Measurements from ENCODE around the gene MSRB1.

MSRB1 gene

GRCh38 chr16:1942810-1943726 lies at the start of gene MSRB1:
Gene MSRB1, minus strand, starts transcription at chr16:1943199. Its CDS starts 43 bp downstream, at chr16:1943156.
- peak; percentile 99 for DNase-seq

- peak; percentile 92 for DNase-seq
These were observed 49.1 kb upstream of the MSRB1 start for GRCh38 chr16:1991948-1992703.

DNA sequence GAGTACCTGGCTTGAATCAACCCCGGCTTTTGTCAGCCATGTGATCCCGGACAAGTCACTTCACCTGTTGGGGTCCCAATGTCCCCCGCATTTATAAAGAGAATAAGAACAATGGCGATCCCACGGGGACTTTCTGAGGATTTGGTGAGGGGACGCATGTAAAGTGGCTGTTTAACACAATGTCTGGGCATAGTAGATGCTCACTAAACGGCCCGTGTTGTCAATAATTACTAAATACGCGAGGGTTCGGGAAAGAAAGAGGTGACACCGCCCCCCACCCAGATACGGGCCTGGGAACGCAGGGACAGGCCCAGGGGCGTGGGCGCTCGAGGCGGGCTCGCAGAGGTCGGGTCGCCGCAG lies 48.6 kb upstream of the MSRB1 start:
- no peak for DNase-seq

DNA sequence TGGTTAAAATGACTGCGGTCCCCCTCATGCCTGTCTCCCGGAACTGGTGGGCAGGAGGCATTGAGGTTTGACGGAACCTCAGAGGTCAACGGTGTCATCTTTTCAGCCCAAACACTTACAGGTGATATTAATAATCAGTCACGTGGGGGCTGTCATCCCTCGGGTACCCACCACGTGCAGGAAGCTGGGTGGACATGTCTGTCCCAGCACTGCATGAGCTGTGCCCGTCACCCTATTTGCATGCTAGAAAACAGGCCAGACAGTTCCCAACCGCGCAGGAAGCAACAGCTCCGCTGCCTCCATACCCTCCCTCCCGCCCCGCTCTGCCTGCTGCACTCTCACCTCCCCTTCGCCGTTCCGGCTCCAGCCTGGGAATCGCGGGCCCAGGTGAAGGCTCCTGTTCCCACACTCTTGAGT lies 48.1 kb upstream of the MSRB1 start:
- DNase-seq: no peak

DNA sequence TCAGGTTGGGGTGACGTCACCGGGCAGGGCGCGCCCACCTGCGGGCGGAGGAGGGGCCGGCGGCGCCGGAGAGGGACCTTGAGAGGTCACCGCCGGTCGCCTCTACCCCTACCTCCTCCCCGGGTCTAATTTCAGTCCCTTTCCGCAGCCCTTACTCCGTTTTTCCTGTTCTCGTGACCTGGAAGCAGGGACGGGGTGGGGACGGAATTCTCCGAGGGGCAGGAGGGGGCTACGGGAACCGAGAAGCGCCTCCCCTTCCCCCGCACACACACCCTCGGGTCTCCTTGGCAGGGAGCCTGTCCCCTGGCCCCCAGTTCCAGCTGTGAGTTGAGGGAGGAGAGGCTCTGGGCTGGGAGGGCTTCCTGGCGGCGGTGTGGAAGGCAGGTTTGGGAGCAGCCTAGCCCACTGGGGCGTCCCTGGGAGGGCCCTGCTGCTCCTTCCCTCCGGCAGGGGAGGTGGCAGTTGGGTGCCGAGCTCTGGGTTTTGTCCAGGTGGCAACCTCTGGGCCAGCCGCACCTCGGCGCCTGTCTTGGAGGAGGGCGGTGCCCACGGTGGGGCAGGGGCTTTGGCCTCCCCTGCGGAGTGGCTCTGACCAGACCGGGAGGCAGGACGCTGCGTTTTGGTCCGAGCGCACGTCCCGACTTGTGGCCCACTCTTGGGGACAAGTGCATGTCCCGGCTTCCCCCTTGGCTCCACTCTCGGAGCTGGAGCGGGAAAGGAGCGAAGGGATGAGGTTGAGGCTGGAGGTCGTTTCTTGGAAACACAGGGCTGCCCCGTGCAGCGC lies 47.5 kb upstream of the MSRB1 start:
- DNase-seq: no peak

DNA sequence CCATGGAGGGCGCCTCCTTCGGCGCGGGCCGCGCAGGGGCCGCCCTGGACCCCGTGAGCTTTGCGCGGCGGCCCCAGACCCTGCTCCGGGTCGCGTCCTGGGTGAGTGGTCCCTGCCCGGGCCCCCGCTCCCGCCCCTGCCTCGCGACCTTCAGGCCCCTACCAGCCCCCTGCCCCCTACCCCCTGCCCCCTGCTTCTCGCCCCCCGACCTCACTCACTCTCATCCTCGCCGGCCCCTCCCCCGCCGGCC lies 47.0 kb upstream of the MSRB1 start:
- DNase-seq: no peak

DNA sequence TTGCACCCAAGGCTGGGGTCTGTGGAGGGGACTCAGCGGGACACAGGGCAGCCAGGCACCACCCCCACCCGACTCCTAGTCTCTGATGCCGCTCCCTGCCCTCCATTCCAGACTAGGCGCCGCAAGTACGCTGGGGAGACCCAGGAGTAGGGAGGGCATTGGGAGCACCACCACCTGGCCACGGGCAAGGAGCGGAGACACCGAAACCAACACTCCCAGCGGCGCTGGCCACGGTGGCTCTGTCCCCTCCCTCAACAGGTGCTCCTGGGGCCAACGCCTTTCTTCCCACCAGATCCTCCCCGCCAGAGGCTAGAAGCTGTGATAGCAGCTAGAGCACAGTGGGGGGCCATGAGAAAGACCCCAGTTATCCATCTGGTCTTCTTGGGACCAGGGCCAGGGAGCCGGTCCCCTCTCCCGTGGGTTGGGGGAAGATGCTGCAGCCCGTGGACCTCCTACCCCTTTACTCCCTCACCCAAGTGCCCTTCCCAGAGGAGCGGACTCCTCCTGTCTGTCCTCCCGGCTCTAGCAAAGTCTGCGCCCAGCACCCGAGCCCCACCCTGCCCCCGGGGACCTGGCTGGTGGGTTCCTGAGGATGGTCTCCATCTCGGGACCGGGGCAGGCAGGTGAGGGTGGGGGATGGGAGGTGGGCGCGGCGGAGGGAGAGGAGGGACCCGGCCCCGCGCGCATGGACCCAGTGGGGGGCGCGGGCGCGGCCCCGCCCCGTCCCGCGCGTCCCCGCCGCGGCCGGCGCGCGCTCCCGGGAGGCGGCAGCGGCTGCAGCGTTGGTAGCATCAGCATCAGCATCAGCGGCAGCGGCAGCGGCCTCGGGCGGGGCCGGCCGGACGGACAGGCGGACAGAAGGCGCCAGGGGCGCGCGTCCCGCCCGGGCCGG lies 46.5 kb upstream of the MSRB1 start, which contains the start of gene SYNGR3:
SYNGR3 (plus strand) TSS at position 762 of the 892 bp plus-strand sequence. CDS start 133 bp downstream, outside the sequence.
- DNase-seq: no peak

- no peak for DNase-seq
These were observed 44.2 kb upstream of the MSRB1 start for GRCh38 chr16:1987198-1987597.

GRCh38 chr16:1985466-1986150 lies 42.6 kb upstream of the MSRB1 start:
- no peak for DNase-seq

DNA sequence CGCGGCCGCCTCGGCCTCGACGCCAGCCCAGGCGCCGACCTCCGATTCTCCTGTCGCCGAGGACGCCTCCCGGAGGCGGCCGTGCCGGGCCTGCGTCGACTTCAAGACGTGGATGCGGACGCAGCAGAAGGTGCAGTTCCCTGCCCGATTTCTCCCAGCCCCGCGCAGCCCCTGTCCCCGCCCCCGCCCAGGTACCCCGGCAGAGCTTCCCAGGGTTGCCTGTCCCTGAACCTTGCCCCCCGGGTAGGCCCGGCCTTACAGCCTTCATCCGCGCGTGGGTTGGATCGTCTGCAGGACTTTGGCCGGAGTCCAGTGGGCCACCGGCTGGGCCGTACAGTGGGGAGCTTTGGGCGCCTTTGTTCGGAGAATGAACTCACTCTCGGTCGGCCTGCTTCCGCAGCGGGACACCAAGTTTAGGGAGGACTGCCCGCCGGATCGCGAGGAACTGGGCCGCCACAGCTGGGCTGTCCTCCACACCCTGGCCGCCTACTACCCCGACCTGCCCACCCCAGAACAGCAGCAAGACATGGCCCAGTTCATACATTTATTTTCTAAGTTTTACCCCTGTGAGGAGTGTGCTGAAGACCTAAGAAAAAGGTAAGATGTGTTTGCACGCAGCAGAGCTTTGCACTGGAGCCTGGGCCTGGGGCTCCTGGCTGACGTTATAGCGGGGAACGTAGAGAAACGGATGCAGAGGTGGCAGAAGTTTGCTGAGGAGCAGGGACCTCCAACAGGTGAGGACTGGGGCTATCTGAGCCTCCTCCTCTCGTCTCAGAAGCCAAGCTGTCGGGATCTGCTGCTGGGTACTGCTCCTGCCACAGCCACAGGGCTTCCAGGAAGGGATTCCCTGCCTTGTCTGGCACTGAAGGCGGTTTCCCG lies 41.6 kb upstream of the MSRB1 start:
- DNase-seq: peak; percentile 6

GRCh38 chr16:1983544-1984346 lies 40.7 kb upstream of the MSRB1 start, which contains the start of gene GFER:
Gene GFER, plus strand, starts transcription at chr16:1984193. Its CDS starts 26 bp downstream, at chr16:1984219.
- DNase-seq: peak; percentile 89

GRCh38 chr16:1982991-1983543 lies 40.1 kb upstream of the MSRB1 start:
- no peak for DNase-seq

GRCh38 chr16:1982013-1982433 lies 39.0 kb upstream of the MSRB1 start:
- no peak for DNase-seq

DNA sequence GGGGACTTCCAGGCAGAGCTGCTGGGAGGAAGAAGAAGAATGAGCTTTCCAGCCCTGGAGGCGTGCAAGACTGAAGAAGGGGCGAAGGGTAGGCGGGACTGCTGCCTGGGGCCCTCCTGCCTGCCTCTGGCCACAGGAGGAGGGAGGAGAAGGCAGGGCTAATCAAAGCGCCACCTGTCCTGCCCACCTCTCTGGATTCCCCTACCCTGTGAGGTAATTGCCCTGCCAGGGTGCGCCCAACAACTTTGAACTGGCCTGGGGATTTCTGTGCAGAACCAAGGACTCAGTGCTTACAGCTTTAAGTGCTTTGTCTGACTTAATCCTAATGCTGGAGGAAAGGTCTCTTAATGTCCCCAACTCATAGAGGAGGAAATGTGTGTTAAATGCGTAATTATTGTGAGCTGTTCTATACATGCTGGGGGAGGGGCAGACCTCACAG lies 38.4 kb upstream of the MSRB1 start, which contains the start of gene NOXO1:
NOXO1 (minus strand) TSS at position 72 of the 439 bp plus-strand sequence. CDS start 290 bp downstream, outside the sequence.
- DNase-seq: no peak

- no peak for DNase-seq
These were observed 37.7 kb upstream of the MSRB1 start for GRCh38 chr16:1980770-1981087.

DNA sequence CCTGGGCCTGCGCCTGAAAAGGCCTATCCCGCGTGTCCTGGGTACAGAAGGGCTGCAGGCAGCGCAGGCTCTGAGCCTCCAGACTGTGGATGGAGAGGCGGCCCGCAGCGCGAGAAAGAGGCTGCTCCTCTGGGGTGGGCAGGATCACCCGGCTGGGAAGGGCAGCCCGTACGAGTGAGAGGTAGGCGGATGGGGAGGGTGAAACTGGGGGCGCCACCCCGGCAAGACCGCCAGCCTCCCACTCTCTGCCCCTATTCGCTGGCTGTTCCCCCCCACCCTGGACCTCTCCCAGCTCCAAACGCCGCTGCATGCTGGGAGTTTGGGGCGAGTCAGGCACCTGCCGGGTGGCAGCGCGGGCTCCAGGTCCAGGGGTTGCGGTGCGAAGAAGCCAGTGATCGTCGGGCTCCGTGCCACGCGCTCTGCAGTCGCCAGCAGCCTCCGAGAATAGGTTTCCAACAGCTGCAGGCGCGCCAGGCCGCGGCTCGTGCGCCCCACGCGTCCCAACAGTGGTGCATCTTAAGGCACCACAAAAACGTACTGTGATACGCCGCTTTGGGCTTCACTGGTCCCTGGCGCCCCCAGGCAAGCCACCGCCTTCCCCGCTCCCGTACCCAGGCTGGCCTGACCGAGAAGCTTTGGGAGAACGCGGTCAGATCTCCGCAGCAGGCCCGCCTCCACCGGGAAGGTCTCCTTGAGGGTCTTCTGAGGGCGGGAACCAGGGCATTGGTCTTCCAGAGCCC lies 37.2 kb upstream of the MSRB1 start:
- no peak for DNase-seq

DNA sequence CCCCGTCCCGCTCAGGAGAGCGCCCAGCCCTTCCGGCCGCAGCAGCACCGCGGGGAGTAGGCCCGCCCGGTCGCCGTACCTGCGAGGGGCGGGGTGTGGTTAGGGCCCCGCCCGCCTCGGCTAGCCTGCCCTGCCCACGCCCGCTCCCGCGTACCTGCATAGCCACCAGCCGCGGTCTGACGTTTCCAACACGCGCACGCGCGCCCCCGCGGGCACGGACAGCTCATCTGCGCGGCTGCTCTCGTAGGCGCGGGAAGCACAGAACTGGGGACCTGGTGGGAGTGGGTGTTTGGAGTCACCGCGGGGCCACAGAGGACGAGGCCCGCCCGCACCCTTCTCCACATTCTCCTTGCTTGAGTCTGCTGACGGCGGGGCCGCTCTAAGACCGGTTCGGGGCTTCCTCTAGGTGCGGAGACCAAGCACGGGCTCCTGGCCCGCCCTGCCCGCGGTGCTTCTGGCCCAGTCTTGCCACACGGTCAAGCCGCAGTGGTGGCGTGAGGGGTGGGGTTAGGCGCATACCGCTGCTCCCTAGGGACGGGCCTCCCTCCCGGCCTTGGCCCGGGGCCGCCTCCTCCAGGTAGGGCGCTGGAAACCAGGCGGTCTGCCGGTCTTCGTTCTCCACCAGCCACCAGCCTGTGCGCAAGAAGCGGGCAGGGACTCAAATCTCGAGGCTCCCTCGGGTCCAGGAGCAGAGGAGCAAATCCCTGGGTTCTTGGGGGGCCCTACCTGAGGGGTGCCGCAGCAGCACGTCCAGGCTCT lies 36.5 kb upstream of the MSRB1 start:
- no peak for DNase-seq

Measured in fibroblast of upper back skin (primary cell).